Activated B cell treated with CpG ODN at 0.5 μM for 24 hours (primary cell): ENCODE measurements around the gene SLC4A5. TPM values are rescaled to one million over a fixed set of nuclear protein-coding genes. Genes with fewer than 3 reads are reported as not detected.

ENCODE experiments used
- ATAC-seq: fragments of 200-7000 bp; cut with Tn5 transposase; one replicate; pipeline ENCODE4 v1.10.0; 2021; ENCODE audit warnings: low read depth, mild to moderate bottlenecking, moderate library complexity
- CTCF ChIA-PET: fragments of 350-600 bp; sonication (Branson Sonifier 250); formaldehyde crosslinking; loops from one replicate; lab custom pipeline; 2021; ENCODE audit warnings: antibody characterized with exemption; lab: Charles Lee
- POLR2A ChIA-PET: fragments of 350-600 bp; sonication (Branson Sonifier 250); formaldehyde crosslinking; loops from one replicate; lab custom pipeline; 2021; ENCODE audit warnings: antibody characterized with exemption; lab: Charles Lee
- DNase-seq: peaks from one replicate; pipeline ENCODE4 v3.0.0; 2022
- H3K27ac Mint-ChIP-seq: one replicate; pipeline ENCODE4 v1.8.0; 2020; ENCODE audit warnings: mixed read lengths
- H3K27me3 Mint-ChIP-seq: one replicate; pipeline ENCODE4 v1.8.0; 2021; ENCODE audit warnings: mixed read lengths
- H3K36me3 Mint-ChIP-seq: one replicate; pipeline ENCODE4 v1.8.0; 2021; ENCODE audit warnings: low read depth, mixed read lengths
- H3K4me1 Mint-ChIP-seq: one replicate; pipeline ENCODE4 v1.8.0; 2021; ENCODE audit warnings: mixed read lengths
- H3K4me3 Mint-ChIP-seq: one replicate; pipeline ENCODE4 v1.8.0; 2020; ENCODE audit warnings: mild to moderate bottlenecking, mixed read lengths
- H3K9me3 Mint-ChIP-seq: one replicate; pipeline ENCODE4 v1.8.0; 2020; ENCODE audit warnings: mixed read lengths
- intact Hi-C: fragments of 100-400 bp; cut with micrococcal nuclease; formaldehyde crosslinking; loops from one replicate; pipeline ENCODE4 v1.15.1; 2024
- total RNA-seq: library from RNA; stranded (reverse); gene quantifications from 2 replicates; pipeline ENCODE4 v1.2.3, GENCODE V29; 2022
- TF ChIP-seq, protein P1 (sequence below): fragments of 200-600 bp; IDR thresholded peaks from one replicate; pipeline ENCODE4 v1.8.0; 2022; ENCODE audit warnings: antibody characterized with exemption, mild to moderate bottlenecking

The SLC4A5 gene
- total RNA-seq, 1 donor from 2014 or later, result 5.9 TPM

DNA sequence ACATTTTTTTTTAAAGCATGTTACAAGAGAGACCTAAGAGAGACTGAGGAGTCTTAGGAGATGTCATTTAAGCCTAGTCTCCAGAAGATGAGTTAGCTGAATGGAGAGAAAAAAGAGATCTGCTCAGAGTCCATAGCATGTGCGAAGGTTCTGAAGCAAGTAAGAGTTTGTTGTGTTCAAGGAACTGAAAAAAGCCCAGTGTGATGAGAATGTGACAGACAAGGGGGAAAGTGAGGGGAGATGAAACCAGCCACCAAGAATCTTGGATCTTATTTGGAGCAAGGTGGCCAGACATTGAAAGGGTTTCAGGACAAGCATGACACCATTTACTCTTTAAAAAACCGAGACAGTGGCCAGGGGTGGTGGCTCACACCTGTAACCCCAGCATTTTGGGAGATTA, 159.3 kb downstream of the SLC4A5 start:
- Mint-ChIP-seq H3K36me3 (no peaks in the 10 kb centered on the region), H3K9me3 (no peaks in the 10 kb centered on the region), H3K27ac (peak overlapping the region; percentile 99), H3K4me3 (peak overlapping the region; percentile 3), H3K27me3 (no peaks in the 10 kb centered on the region), H3K4me1 (peaks cover 67% of the 10 kb centered on the region)
- ATAC-seq (no peak), DNase-seq (no peak)
- ChIA-PET POLR2A (interaction anchor here (0.6 to 7.1 kb wide), 3 partner anchors 14 to 355 kb away, joined by 3 to 113 read pairs (median 3); partner anchors contain the start of genes MTHFD2 and STAMBP), CTCF (interaction anchor here (0.9 kb wide), 1 partner anchor 13 kb away, joined by 3 read pairs; no protein-coding TSS in a partner anchor)
- TF ChIP-seq, protein P1, sequence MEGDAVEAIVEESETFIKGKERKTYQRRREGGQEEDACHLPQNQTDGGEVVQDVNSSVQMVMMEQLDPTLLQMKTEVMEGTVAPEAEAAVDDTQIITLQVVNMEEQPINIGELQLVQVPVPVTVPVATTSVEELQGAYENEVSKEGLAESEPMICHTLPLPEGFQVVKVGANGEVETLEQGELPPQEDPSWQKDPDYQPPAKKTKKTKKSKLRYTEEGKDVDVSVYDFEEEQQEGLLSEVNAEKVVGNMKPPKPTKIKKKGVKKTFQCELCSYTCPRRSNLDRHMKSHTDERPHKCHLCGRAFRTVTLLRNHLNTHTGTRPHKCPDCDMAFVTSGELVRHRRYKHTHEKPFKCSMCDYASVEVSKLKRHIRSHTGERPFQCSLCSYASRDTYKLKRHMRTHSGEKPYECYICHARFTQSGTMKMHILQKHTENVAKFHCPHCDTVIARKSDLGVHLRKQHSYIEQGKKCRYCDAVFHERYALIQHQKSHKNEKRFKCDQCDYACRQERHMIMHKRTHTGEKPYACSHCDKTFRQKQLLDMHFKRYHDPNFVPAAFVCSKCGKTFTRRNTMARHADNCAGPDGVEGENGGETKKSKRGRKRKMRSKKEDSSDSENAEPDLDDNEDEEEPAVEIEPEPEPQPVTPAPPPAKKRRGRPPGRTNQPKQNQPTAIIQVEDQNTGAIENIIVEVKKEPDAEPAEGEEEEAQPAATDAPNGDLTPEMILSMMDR, result no peak
- intact Hi-C loops, result loop anchor here (5.0 kb wide), 1 partner anchor 273 kb away; the partner anchor contains the start of genes INO80B and WBP1

DNA sequence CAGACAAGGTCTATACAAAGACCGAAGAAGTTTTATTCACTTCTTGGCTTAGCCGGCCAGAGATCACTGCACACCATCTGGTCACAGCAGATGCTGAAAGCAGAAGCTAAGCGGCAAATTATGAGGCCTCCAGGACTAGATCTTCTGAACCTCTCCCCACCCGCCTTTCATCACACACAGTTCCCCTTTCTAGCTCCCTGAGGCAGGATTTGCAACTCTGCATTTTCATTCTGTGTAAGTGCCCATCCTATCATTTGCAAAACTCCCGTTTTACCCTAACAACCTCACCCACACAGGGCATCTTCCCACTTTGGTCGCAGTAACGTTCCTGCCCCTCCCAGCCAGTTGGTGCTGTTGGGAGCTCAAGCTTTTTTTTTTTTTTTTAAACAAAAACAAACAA, 161.5 kb downstream of the SLC4A5 start:
- ChIA-PET POLR2A (interaction anchor here (0.6 to 14.2 kb wide), 19 partner anchors 10 to 1251 kb away, joined by 3 to 723 read pairs (median 5); partner anchors contain the start of genes AUP1, HTRA2, MTHFD2 and STAMBP), CTCF (interaction anchor here (1.0 to 1.2 kb wide), 2 partner anchors 17 to 34 kb away, joined by 3 to 5 read pairs; partner anchors contain the start of genes BOLA3 and MTHFD2)
- ATAC-seq, result peak; percentile 43
- H3K27me3 Mint-ChIP-seq, result no peaks in the 10 kb centered on the region
- TF ChIP-seq, protein P1, result no peak
- H3K27ac Mint-ChIP-seq, result peak overlapping the region; percentile 96
- intact Hi-C loops, result loop anchor here (5.0 kb wide), 1 partner anchor 276 kb away; the partner anchor contains the start of genes INO80B and WBP1
- peaks cover 68% of the 10 kb centered on the region for H3K4me1 Mint-ChIP-seq
- H3K9me3 Mint-ChIP-seq, result no peaks in the 10 kb centered on the region
- DNase-seq, result peak; percentile 44
- peaks cover 12% of the 10 kb centered on the region for H3K36me3 Mint-ChIP-seq
- peak overlapping the region; percentile 71 for H3K4me3 Mint-ChIP-seq

DNA sequence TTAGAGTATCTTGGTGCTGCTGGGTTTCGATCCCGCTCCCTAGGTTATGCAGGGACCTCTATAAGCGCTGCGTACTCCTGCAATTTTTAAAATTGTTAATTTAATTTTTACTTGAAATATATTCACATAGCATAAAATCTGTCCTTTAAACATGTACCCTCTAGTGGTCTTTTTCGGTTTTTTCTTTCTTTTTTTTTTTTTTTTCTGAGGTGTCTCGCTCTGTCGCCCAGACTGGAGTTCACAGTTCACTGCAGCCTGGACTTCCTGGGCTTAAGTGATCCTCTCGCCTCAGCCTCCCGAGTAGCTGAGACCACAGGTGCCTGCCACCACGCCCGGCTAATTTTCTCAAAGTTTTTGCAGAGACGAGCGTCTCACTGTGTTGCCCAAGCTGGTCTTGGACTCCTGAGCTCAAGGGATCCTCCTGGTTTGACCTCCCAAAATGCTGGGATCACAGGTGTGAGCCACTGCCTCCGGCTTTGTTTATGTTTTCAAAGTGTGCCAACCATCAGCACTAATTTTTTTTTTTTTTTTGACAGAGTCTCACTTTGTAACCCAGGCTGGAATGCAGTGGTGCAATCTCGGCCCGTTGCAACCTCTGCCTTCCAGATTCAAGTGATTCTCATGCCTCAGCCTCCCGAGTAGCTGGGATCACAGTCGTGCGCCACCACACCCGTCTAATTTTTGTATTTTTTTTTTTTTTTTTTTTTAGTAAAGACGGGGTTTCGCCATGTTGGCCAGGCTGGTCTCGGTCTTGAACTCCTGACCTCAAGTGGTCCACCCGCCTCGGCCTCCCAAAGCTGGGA, 164.0 kb downstream of the SLC4A5 start:
- no peaks in the 10 kb centered on the region for H3K9me3 Mint-ChIP-seq
- ChIA-PET CTCF (interaction anchor here (0.6 to 3.1 kb wide), 6 partner anchors 12 to 352 kb away, joined by 3 to 45 read pairs (median 4); partner anchors contain the start of gene MTHFD2), POLR2A (interaction anchor here (0.6 to 14.2 kb wide), 32 partner anchors 9 to 945 kb away, joined by 3 to 723 read pairs (median 8); partner anchors contain the start of genes AUP1, BOLA3, CCT7 and DGUOK)
- H3K4me3 Mint-ChIP-seq, result peak overlapping the region; percentile 93
- H3K27me3 Mint-ChIP-seq, result no peaks in the 10 kb centered on the region
- intact Hi-C loops, result loop anchor here (1.0 to 10.0 kb wide), 3 partner anchors 33 to 351 kb away; partner anchors contain the start of gene TLX2
- ATAC-seq, result peak; percentile 11
- H3K4me1 Mint-ChIP-seq, result peaks cover 67% of the 10 kb centered on the region
- TF ChIP-seq, protein P1, result no peak
- H3K27ac Mint-ChIP-seq, result peak overlapping the region; percentile 98
- peaks cover 33% of the 10 kb centered on the region for H3K36me3 Mint-ChIP-seq
- DNase-seq, result no peak

DNA sequence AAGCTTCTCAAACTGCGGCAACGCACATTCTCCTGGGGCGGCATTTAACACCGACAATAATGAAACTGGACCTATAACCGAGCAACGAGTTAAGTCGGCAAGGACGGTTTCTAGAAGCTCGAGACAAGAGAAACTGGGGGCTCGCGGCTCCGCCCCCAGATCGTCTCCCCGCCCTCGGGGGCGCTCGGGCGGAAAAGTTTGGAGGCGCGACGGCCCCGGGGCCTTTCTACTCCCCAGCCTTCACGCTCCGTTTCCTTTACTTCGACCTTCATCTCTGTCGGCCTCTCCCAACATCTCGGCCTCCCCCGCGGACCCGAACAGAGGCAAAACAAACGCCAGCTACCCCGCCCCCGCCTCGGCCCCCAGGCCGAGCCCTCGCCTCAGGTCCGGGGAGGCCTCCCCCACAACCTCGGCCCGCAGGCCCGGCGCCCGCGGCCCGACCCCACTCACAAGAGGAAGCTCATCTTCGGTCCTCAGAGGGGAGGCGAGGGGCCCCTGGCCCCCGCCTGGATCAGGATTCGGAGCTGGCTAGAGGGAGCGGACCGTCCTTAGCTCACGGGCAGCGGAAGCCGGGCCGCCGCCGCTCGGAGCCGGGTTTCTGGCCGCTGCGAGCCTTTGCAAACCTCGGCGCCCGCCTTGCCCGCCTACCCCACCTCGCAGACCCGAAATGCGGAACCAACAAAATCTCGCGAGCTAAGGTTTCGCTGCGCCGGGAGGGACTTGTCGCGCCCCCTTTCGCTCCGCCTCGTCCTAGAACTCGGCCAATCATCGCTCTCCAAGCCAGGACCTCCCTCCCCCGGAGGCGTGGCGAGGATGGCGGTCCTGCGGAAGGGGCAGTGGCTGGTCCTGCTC, 164.8 kb downstream of the SLC4A5 start, which contains the start of gene MOB1A:
Gene MOB1A (minus strand): TSS at position 669 of the 852 bp plus-strand sequence. CDS start 205 bp downstream, at position 464.
- ATAC-seq, result peak; percentile 83
- peak; percentile 93 for DNase-seq
- H3K9me3 Mint-ChIP-seq, result no peaks in the 10 kb centered on the region
- peaks cover 61% of the 10 kb centered on the region for H3K4me1 Mint-ChIP-seq
- H3K27me3 Mint-ChIP-seq, result no peaks in the 10 kb centered on the region
- H3K36me3 Mint-ChIP-seq, result peaks cover 34% of the 10 kb centered on the region
- peak within 1 kb of the TSS; percentile 93 for H3K4me3 Mint-ChIP-seq
- CTCF ChIA-PET, result interaction anchor here (0.6 to 3.1 kb wide), 13 partner anchors 11 to 354 kb away, joined by 3 to 45 read pairs (median 4); partner anchors contain the start of gene MTHFD2
- POLR2A ChIA-PET, result interaction anchor here (0.6 to 14.2 kb wide), 39 partner anchors 10 to 944 kb away, joined by 3 to 723 read pairs (median 6); partner anchors contain the start of genes AUP1, BOLA3, CCT7 and DGUOK
- H3K27ac Mint-ChIP-seq, result peak within 1 kb of the TSS; percentile 98
- intact Hi-C loops, result loop anchor here (1.0 to 10.0 kb wide), 6 partner anchors 21 to 352 kb away; partner anchors contain the start of gene TLX2
- TF ChIP-seq, protein P1, result no peak
